HCT116 (cell line): ENCODE results near the gene CAMK2N1. TPM values are rescaled to one million over a fixed set of nuclear protein-coding genes. Genes with fewer than 3 reads are reported as not detected.

Experiments
- ATAC-seq: fragments of 200-7000 bp; cut with Tn5 transposase; 2 replicates; pipeline ENCODE4 v1.9.1; 2020; ENCODE audit warnings: mild to moderate bottlenecking, moderate library complexity
- BruUV-seq: library from RNA; stranded (reverse); fragments of 400-500 nt; replicated peaks from 2 replicates; lab custom pipeline; 2021; lab: Mats Ljungman, UMichigan
- CTCF ChIA-PET: fragments of 300-600 bp; sonication (Branson Sonifier 250); formaldehyde crosslinking; loops from one replicate; lab custom pipeline; 2021; ENCODE audit warnings: antibody characterized with exemption; lab: Charles Lee
- POLR2A ChIA-PET: fragments of 300-600, 350-600 bp; sonication (Branson Sonifier 250); formaldehyde crosslinking; loops from one replicate; lab custom pipeline; 2021; ENCODE audit warnings: antibody characterized with exemption; lab: Charles Lee
- RAD21 ChIA-PET, 2 experiments: fragments of 300-600 bp; sonication (Branson Sonifier 250); formaldehyde crosslinking; loops; one replicate each; lab custom pipeline; 2023; ENCODE audit warnings: low total read pairs in 2 of 2; ENCODE audit not compliant: uncharacterized antibody in 2 of 2, unreplicated experiment in 2 of 2, low non-redundant PET in 1 of 2; lab: Charles Lee
- DNase-seq: peaks from one replicate; pipeline ENCODE4 v3.0.0-alpha.2; 2010; ENCODE audit warnings: low read depth, low spot score
- H2AFZ ChIP-seq: fragments of 200-600 bp; shearing (Covaris generic), sonication (generic); 2 replicates; pipeline ENCODE4 v1.6.1; 2017; ENCODE audit warnings: low read depth, mixed run types, mixed read lengths, antibody characterized with exemption, low read length; ENCODE audit not compliant: poor library complexity, severe bottlenecking
- H3K27ac ChIP-seq: 2 replicates; pipeline ENCODE4 v1.5.1; 2012; ENCODE audit warnings: low read depth, low read length
- H3K27me3 ChIP-seq: fragments of 200-600 bp; sonication (generic); 2 replicates; pipeline ENCODE4 v1.6.1; 2016; ENCODE audit warnings: mixed run types, low read length, mixed read lengths; ENCODE audit not compliant: insufficient read depth
- H3K36me3 ChIP-seq, 2 experiments: fragments of 200-500 bp in 1 of 2; fragments of 200-600 bp in 1 of 2; sonication (Bioruptor generic) in 1 of 2; sonication (generic) in 1 of 2; 2 replicates each; pipeline versions ENCODE4 v1.5.1 to v1.6.1; 2014 to 2016; ENCODE audit warnings: low read length in 2 of 2, inconsistent platforms in 1 of 2, mixed read lengths in 1 of 2, mixed run types in 1 of 2; ENCODE audit not compliant: insufficient read depth in 2 of 2, control insufficient read depth in 1 of 2
- H3K4me1 ChIP-seq, 2 experiments: fragments of 200-600 bp in 1 of 2; sonication (generic) in 1 of 2; 2 replicates each; pipeline versions ENCODE4 v1.5.1 to v1.6.1; 2012 to 2017; ENCODE audit warnings: low read length in 2 of 2, inconsistent platforms in 1 of 2, mild to moderate bottlenecking in 1 of 2, mixed read lengths in 1 of 2, mixed run types in 1 of 2, moderate library complexity in 1 of 2; ENCODE audit not compliant: insufficient read depth in 2 of 2, control insufficient read depth in 1 of 2
- H3K4me2 ChIP-seq: fragments of 200-600 bp; sonication (generic); 2 replicates; pipeline ENCODE4 v1.6.1; 2017; ENCODE audit warnings: mixed run types, low read length, mixed read lengths
- H3K4me3 ChIP-seq, 2 experiments: fragments of 200-600 bp in 1 of 2; sonication (generic) in 1 of 2; replicated peaks in 1 of 2; 2 replicates each; pipeline ENCODE4 v1.5.1; 2011 to 2016; ENCODE audit warnings: low read length in 2 of 2, control low read depth in 1 of 2, low read depth in 1 of 2, mild to moderate bottlenecking in 1 of 2, mixed read lengths in 1 of 2, mixed run types in 1 of 2
- H3K79me2 ChIP-seq: fragments of 200-600 bp; sonication (generic); 2 replicates; pipeline ENCODE4 v1.6.1; 2017; ENCODE audit warnings: mild to moderate bottlenecking, mixed run types, low read length, moderate library complexity, mixed read lengths; ENCODE audit not compliant: insufficient read depth
- H3K9ac ChIP-seq: fragments of 200-600 bp; sonication (generic); 2 replicates; pipeline ENCODE4 v1.6.1; 2016; ENCODE audit warnings: low read length, mixed read lengths
- H3K9me2 ChIP-seq: fragments of 200-600 bp; sonication (generic), shearing (Covaris generic); 2 replicates; pipeline ENCODE4 v1.6.1; 2017; ENCODE audit warnings: mixed run types, mild to moderate bottlenecking, moderate library complexity; ENCODE audit not compliant: insufficient read depth
- H3K9me3 ChIP-seq, 2 experiments: fragments of 200-500 bp in 1 of 2; fragments of 200-600 bp in 1 of 2; sonication (Bioruptor generic) in 1 of 2; sonication (generic) in 1 of 2; 2 replicates each; pipeline ENCODE4 v1.6.1; 2014 to 2017; ENCODE audit warnings: low read length in 2 of 2, mixed read lengths in 2 of 2, inconsistent platforms in 1 of 2, low read depth in 1 of 2, mild to moderate bottlenecking in 1 of 2, mixed run types in 1 of 2, moderate library complexity in 1 of 2; ENCODE audit not compliant: control insufficient read depth in 1 of 2, insufficient read depth in 1 of 2
- H4K20me1 ChIP-seq: fragments of 200-600 bp; sonication (generic), shearing (Covaris generic); 2 replicates; pipeline ENCODE4 v1.6.1; 2017; ENCODE audit warnings: mixed run types, mild to moderate bottlenecking, moderate library complexity; ENCODE audit not compliant: insufficient read depth
- CEBPB ChIP-seq: IDR thresholded peaks from 2 replicates; pipeline ENCODE4 v1.6.1; 2012; ENCODE audit warnings: low read depth
- CTCF ChIP-seq, 3 experiments: fragments of 200-600 bp in 1 of 3; sonication (generic) in 1 of 3; IDR thresholded peaks in 2 of 3; conservative IDR thresholded peaks in 1 of 3; 2 replicates each; pipeline ENCODE4 v1.5.1; 2012 to 2017; ENCODE audit warnings: low read depth in 2 of 3, low read length in 2 of 3, antibody characterized with exemption in 1 of 3, borderline replicate concordance in 1 of 3, control low read depth in 1 of 3, mild to moderate bottlenecking in 1 of 3, mixed read lengths in 1 of 3, mixed run types in 1 of 3, moderate library complexity in 1 of 3; ENCODE audit not compliant: insufficient read depth in 1 of 3
- YY1 ChIP-seq: IDR thresholded peaks from 2 replicates; pipeline ENCODE4 v1.6.1; 2011; ENCODE audit warnings: low read length, low read depth, moderate library complexity, mild to moderate bottlenecking; ENCODE audit not compliant: insufficient replicate concordance; ENCODE audit errors: extremely low read depth
- intact Hi-C: fragments of 100-400 bp; cut with micrococcal nuclease; formaldehyde crosslinking; loops from 2 replicates; pipeline ENCODE4 v1.10.0; 2022
- total RNA-seq: library from RNA; stranded (reverse); gene quantifications from one replicate; pipeline ENCODE4 v1.2.1, GENCODE V29; 2021; ENCODE audit not compliant: unreplicated experiment

The CAMK2N1 gene
- total RNA-seq, 1 experiment from 2014 or later: 20.5 TPM

- no TSS peak for BruUV-seq
Measured at GRCh38 chr1:20493839-20494608, 8.0 kb upstream of the CAMK2N1 start.

More at GRCh38 chr1:20493839-20494608, 8.0 kb upstream of the CAMK2N1 start:
- ATAC-seq: peak; percentile 48
- Histone ChIP-seq H3K9me3 (no peaks in the 10 kb centered on the region), H2AFZ (peak overlapping the region; percentile 36), H3K4me1 (peaks cover 30 to 57% of the 10 kb centered on the region in 2 experiments), H3K4me3 (peak overlapping the region in 1 of 2 experiments; percentile 37; a peak in 1 of 4 replicates), H3K36me3 (peaks cover 0 to 12% of the 10 kb centered on the region in 2 experiments; a peak in 1 of 4 replicates), H3K9me2 (no peaks in the 10 kb centered on the region), H4K20me1 (no peaks in the 10 kb centered on the region), H3K79me2 (no peaks in the 10 kb centered on the region; the same call in 1 of the 2 replicates), H3K27me3 (no peaks in the 10 kb centered on the region), H3K27ac (peak overlapping the region; percentile 94), H3K9ac (peak overlapping the region; percentile 55), H3K4me2 (peak overlapping the region; percentile 76)
- no peak for TF ChIP-seq CEBPB
- TF ChIP-seq CTCF (IDR thresholded peaks at IDR 0.05 in 2 of 3, conservative IDR thresholded peaks at IDR 0.05 in 1 of 3; ENCODE audit: borderline replicate concordance in 1 of 3, insufficient read depth in 1 of 3, low read depth in 2 of 3, low read length in 2 of 3): peak in 2 of 3 experiments; percentile 98 to 99; a peak in 4 of 6 replicates
- peak; percentile 66 for TF ChIP-seq YY1
- DNase-seq: peak; percentile 84
- ChIA-PET POLR2A (interaction anchor here (0.7 to 1.9 kb wide), 3 partner anchors 11 to 281 kb away, joined by 3 to 12 read pairs (median 5); no protein-coding TSS in a partner anchor), RAD21 (interaction anchor here (0.7 to 1.8 kb wide), 4 partner anchors 60 to 277 kb away, joined by 3 to 16 read pairs (median 3); no protein-coding TSS in a partner anchor), CTCF (interaction anchor here (0.5 to 4.8 kb wide), 20 partner anchors 8 to 702 kb away, joined by 3 to 47 read pairs (median 4); partner anchors contain the start of gene CAMK2N1)
- intact Hi-C loops: loop anchor here (1.0 to 5.0 kb wide), 8 partner anchors 60 to 575 kb away; no protein-coding TSS in a partner anchor
